Skeletal muscle tissue (tissue), 4 donors: ENCODE results near the gene STPG1. TPM values are rescaled to one million over a fixed set of nuclear protein-coding genes. Genes with fewer than 3 reads are reported as not detected.

Source experiments
- H3K27ac ChIP-seq: one replicate; pipeline ENCODE4 v1.7.0; 2013; ENCODE audit warnings: mild to moderate bottlenecking, low read depth, low read length, inconsistent platforms
- H3K27me3 ChIP-seq, 3 donors: one replicate each; pipeline ENCODE4 v1.7.0; 2013; ENCODE audit warnings: low read length in 3 of 3; ENCODE audit not compliant: control insufficient read depth in 3 of 3, insufficient read depth in 3 of 3
- H3K36me3 ChIP-seq, 3 donors: one replicate each; pipeline ENCODE4 v1.7.0; 2013; ENCODE audit warnings: low read length in 3 of 3; ENCODE audit not compliant: control insufficient read depth in 3 of 3, insufficient read depth in 3 of 3
- H3K4me1 ChIP-seq, 3 donors: one replicate each; pipeline ENCODE4 v1.7.0; 2013; ENCODE audit warnings: low read length in 3 of 3, mild to moderate bottlenecking in 3 of 3; ENCODE audit not compliant: control insufficient read depth in 3 of 3, insufficient read depth in 3 of 3
- H3K4me3 ChIP-seq, 3 donors: one replicate each; pipeline ENCODE4 v1.7.0; 2013; ENCODE audit warnings: low read length in 3 of 3
- H3K9ac ChIP-seq, 3 donors: one replicate each; pipeline ENCODE4 v1.7.0; 2013; ENCODE audit warnings: low read length in 3 of 3, mild to moderate bottlenecking in 3 of 3, moderate library complexity in 2 of 3, low read depth in 1 of 3
- H3K9me3 ChIP-seq, 3 donors: one replicate each; pipeline ENCODE4 v1.7.0; 2013; ENCODE audit warnings: low read length in 3 of 3; ENCODE audit not compliant: control insufficient read depth in 3 of 3
- total RNA-seq: library from RNA; depleted of rRNA; stranded (reverse); fragments of >200 nt; gene quantifications from one replicate; pipeline ENCODE4 v1.2.3, GENCODE V29; 2014
- donor health status: Osteomylitis.

Gene STPG1
- total RNA-seq, 1 donor from 2014 or later, result 0.52 TPM

GRCh38 chr1:24417681-24418080, 4.1 kb upstream of the STPG1 start:
- no peak overlapping the region for H3K9ac ChIP-seq
- H3K9me3 ChIP-seq, result no peaks in the 10 kb centered on the region
- H3K36me3 ChIP-seq, result peaks cover 0 to 14% (median 6%) of the 10 kb centered on the region in 3 donors
- peaks cover 15 to 21% (median 20%) of the 10 kb centered on the region in 3 donors for H3K4me1 ChIP-seq
- no peaks in the 10 kb centered on the region for H3K27me3 ChIP-seq
- H3K4me3 ChIP-seq, result no peak overlapping the region
- no peak overlapping the region for H3K27ac ChIP-seq

GRCh38 chr1:24416666-24417391, 3.2 kb upstream of the STPG1 start:
- Histone ChIP-seq H3K27me3 (no peaks in the 10 kb centered on the region), H3K36me3 (peaks cover 0 to 8% (median 6%) of the 10 kb centered on the region in 3 donors), H3K9ac (peak overlapping the region in 2 of 3 donors; percentile 63 to 77), H3K9me3 (no peaks in the 10 kb centered on the region), H3K4me3 (peak overlapping the region; percentile 79 to 93 (median 91)), H3K27ac (no peak overlapping the region), H3K4me1 (peaks cover 15 to 22% (median 20%) of the 10 kb centered on the region in 3 donors)

- Histone ChIP-seq H3K36me3 (peaks cover 0 to 4% (median 2%) of the 10 kb centered on the region in 3 donors), H3K9ac (peak overlapping the region; percentile 58 to 77 (median 63)), H3K9me3 (no peaks in the 10 kb centered on the region), H3K27ac (no peak overlapping the region), H3K4me1 (peaks cover 15 to 22% (median 20%) of the 10 kb centered on the region in 3 donors), H3K27me3 (no peaks in the 10 kb centered on the region), H3K4me3 (peak overlapping the region; percentile 79 to 93 (median 91))
These were observed 2.5 kb upstream of the STPG1 start for GRCh38 chr1:24415910-24416665.

- peaks cover 0 to 2% (median 0%) of the 10 kb centered on the region in 3 donors for H3K36me3 ChIP-seq
- no peak within 1 kb of the TSS for H3K27ac ChIP-seq
- H3K4me1 ChIP-seq, result peaks cover 15 to 22% (median 20%) of the 10 kb centered on the region in 3 donors
- no peaks in the 10 kb centered on the region for H3K9me3 ChIP-seq
- H3K9ac ChIP-seq, result peak within 1 kb of the TSS; percentile 58 to 77 (median 63)
- H3K4me3 ChIP-seq, result peak within 1 kb of the TSS; percentile 79 to 93 (median 91)
- H3K27me3 ChIP-seq, result no peaks in the 10 kb centered on the region
These were observed 1.8 kb upstream of the STPG1 start, which contains the start of gene NIPAL3 for GRCh38 chr1:24415334-24415909. Gene NIPAL3 (plus strand): TSS chr1:24415802. CDS start chr1:24419548, 3,746 bp downstream.

- peak overlapping the region; percentile 79 to 93 (median 91) for H3K4me3 ChIP-seq
- no peaks in the 10 kb centered on the region for H3K27me3 ChIP-seq
- peak overlapping the region in 2 of 3 donors; percentile 28 to 77 for H3K9ac ChIP-seq
- no peak overlapping the region for H3K27ac ChIP-seq
- H3K36me3 ChIP-seq, result no peaks in the 10 kb centered on the region
- no peaks in the 10 kb centered on the region for H3K9me3 ChIP-seq
- H3K4me1 ChIP-seq, result peaks cover 15 to 22% (median 20%) of the 10 kb centered on the region in 3 donors
These were observed 1.3 kb upstream of the STPG1 start for GRCh38 chr1:24414775-24415333.

- Histone ChIP-seq H3K4me3 (no peak overlapping the region), H3K4me1 (peaks cover 15 to 22% (median 20%) of the 10 kb centered on the region in 3 donors), H3K9ac (no peak overlapping the region), H3K36me3 (no peaks in the 10 kb centered on the region), H3K9me3 (no peaks in the 10 kb centered on the region), H3K27me3 (no peaks in the 10 kb centered on the region), H3K27ac (no peak overlapping the region)
These were observed 1.2 kb downstream of the STPG1 start for GRCh38 chr1:24412408-24412807.

- no peak overlapping the region for H3K9ac ChIP-seq
These were observed 1.6 kb downstream of the STPG1 start for GRCh38 chr1:24411963-24412362.

GRCh38 chr1:24410750-24411149, 2.8 kb downstream of the STPG1 start:
- H3K9ac ChIP-seq, result no peak overlapping the region
- H3K27me3 ChIP-seq, result no peaks in the 10 kb centered on the region
- no peaks in the 10 kb centered on the region for H3K9me3 ChIP-seq
- H3K4me1 ChIP-seq, result peaks cover 3 to 10% (median 7%) of the 10 kb centered on the region in 3 donors
- no peak overlapping the region for H3K4me3 ChIP-seq
- no peaks in the 10 kb centered on the region for H3K36me3 ChIP-seq
- no peak overlapping the region for H3K27ac ChIP-seq

More at GRCh38 chr1:24411963-24412362, 1.6 kb downstream of the STPG1 start:
- no peaks in the 10 kb centered on the region for H3K36me3 ChIP-seq
- peaks cover 15 to 22% (median 19%) of the 10 kb centered on the region in 3 donors for H3K4me1 ChIP-seq
- H3K4me3 ChIP-seq, result no peak overlapping the region
- no peak overlapping the region for H3K27ac ChIP-seq
- no peaks in the 10 kb centered on the region for H3K27me3 ChIP-seq
- H3K9me3 ChIP-seq, result no peaks in the 10 kb centered on the region

DNA sequence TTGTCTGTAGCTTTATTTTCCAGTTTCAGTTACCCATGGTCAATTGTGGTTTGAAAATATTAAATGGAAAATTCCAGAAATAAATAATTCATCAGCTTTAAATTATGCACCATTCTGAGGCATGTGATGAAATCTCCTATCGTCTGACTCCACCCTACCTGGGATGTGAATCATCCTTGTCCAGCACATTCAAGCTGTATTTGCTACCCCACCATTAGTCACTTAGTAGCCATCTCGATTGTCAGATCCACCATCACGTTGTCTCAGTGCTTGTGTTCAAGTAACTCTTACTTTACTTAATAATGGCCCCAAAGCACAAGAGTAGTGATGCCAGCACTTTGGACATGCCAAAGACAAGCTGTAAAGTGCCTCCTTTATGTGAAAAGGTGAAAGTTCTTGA, 4.0 kb downstream of the STPG1 start:
- Histone ChIP-seq H3K9ac (no peak overlapping the region), H3K4me1 (peaks cover 0 to 5% (median 5%) of the 10 kb centered on the region in 3 donors), H3K4me3 (no peak overlapping the region), H3K36me3 (no peaks in the 10 kb centered on the region), H3K27ac (no peak overlapping the region), H3K27me3 (no peaks in the 10 kb centered on the region), H3K9me3 (no peaks in the 10 kb centered on the region)
